Measurements from ENCODE around the gene PRL.

GRCh38 chr6:22294301-22294700, 2.5 kb downstream of the PRL start:
- TF ChIP-seq CTCF (IDR thresholded peaks at IDR 0.05; ENCODE audit: insufficient read depth, low read depth, low read length): no peak
- no peak for TF ChIP-seq EZH2 (IDR thresholded peaks at IDR 0.05; ENCODE audit: insufficient read depth, low read length)

All from astrocyte (in vitro differentiated cells and primary cell).